CD4-positive, alpha-beta T cell (primary cell): ENCODE results near the gene SCG3. TPM values are rescaled to one million over a fixed set of nuclear protein-coding genes. Genes with fewer than 3 reads are reported as not detected.

ENCODE experiments used
- ATAC-seq: fragments of 200-7000 bp; cut with Tn5 transposase; one replicate; pipeline ENCODE4 v1.10.0; 2022; ENCODE audit warnings: mild to moderate bottlenecking; ENCODE audit not compliant: poor library complexity
- CTCF ChIA-PET: fragments of 350-600 bp; sonication (Branson Sonifier 250); formaldehyde crosslinking; loops from one replicate; lab custom pipeline; 2021; ENCODE audit warnings: antibody characterized with exemption, inconsistent platforms; lab: Charles Lee
- POLR2A ChIA-PET: fragments of 350-600 bp; sonication (Branson Sonifier 250); formaldehyde crosslinking; loops from one replicate; lab custom pipeline; 2021; ENCODE audit warnings: antibody characterized with exemption, inconsistent platforms; lab: Charles Lee
- DNase-seq, 14 experiments: peaks; one replicate each; pipeline ENCODE4 v3.0.0-alpha.2; 2013 to 2020; ENCODE audit warnings: mixed read lengths in 2 of 14
- H3K27ac ChIP-seq, 2 donors: one replicate each; pipeline versions ENCODE4 v1.5.1 to v1.7.0; 2013; ENCODE audit warnings: low read length in 2 of 2, low read depth in 1 of 2, mild to moderate bottlenecking in 1 of 2
- H3K27me3 ChIP-seq, 2 experiments: 1 replicate in 1 of 2; 2 replicates in 1 of 2; pipeline versions ENCODE4 v1.6.1 to v1.7.0; 2013; ENCODE audit warnings: low read length in 2 of 2, control low read depth in 1 of 2, mild to moderate bottlenecking in 1 of 2, moderate library complexity in 1 of 2; ENCODE audit not compliant: insufficient read depth in 2 of 2, control insufficient read depth in 1 of 2
- H3K36me3 ChIP-seq: one replicate; pipeline ENCODE4 v1.6.1; 2013; ENCODE audit warnings: low read length, control low read depth; ENCODE audit not compliant: insufficient read depth
- H3K4me1 ChIP-seq: one replicate; pipeline ENCODE4 v1.6.1; 2013; ENCODE audit warnings: low read length, control low read depth; ENCODE audit not compliant: insufficient read depth
- H3K4me3 ChIP-seq: one replicate; pipeline ENCODE4 v1.5.1; 2013; ENCODE audit warnings: mild to moderate bottlenecking, low read length, moderate library complexity
- H3K9me3 ChIP-seq, 2 experiments: 1 replicate in 1 of 2; 2 replicates in 1 of 2; pipeline versions ENCODE4 v1.6.1 to v1.7.0; 2013; ENCODE audit warnings: low read length in 2 of 2, mild to moderate bottlenecking in 2 of 2, control low read depth in 1 of 2, moderate library complexity in 1 of 2; ENCODE audit not compliant: control insufficient read depth in 1 of 2, insufficient read depth in 1 of 2
- H3K27ac Mint-ChIP-seq: one replicate; pipeline ENCODE4 v1.8.0; 2020; ENCODE audit warnings: mixed read lengths
- H3K27me3 Mint-ChIP-seq: one replicate; pipeline ENCODE4 v1.8.0; 2021; ENCODE audit warnings: mixed read lengths
- H3K36me3 Mint-ChIP-seq: one replicate; pipeline ENCODE4 v1.8.0; 2021; ENCODE audit warnings: low read depth, mixed read lengths
- H3K4me1 Mint-ChIP-seq: one replicate; pipeline ENCODE4 v1.8.0; 2021; ENCODE audit warnings: low read depth, mixed read lengths
- H3K4me3 Mint-ChIP-seq: one replicate; pipeline ENCODE4 v1.8.0; 2020; ENCODE audit warnings: mild to moderate bottlenecking, mixed read lengths
- H3K9me3 Mint-ChIP-seq: one replicate; pipeline ENCODE4 v1.8.0; 2020; ENCODE audit warnings: mixed read lengths
- intact Hi-C, 2 experiments: fragments of 100-400 bp; cut with DNase I in 1 of 2; cut with micrococcal nuclease in 1 of 2; formaldehyde crosslinking; loops; one replicate each; pipeline versions ENCODE4 v1.15.1 to v1.9.0; 2023 to 2025; cut with DNase I, micrococcal nuclease
- total RNA-seq, 174 experiments: library from RNA in 2 of 174; stranded (reverse) in 2 of 174; gene quantifications; one replicate each; pipeline ENCODE4 v1.2.3 and lab custom pipeline; 2021 to 2026
- TF ChIP-seq, protein P1 (sequence below): fragments of 200-600 bp; IDR thresholded peaks from one replicate; pipeline ENCODE4 v1.8.0; 2022; ENCODE audit warnings: antibody characterized with exemption, mild to moderate bottlenecking

SCG3 gene
- total RNA-seq, 2 experiments from 2014 or later, result not detected

DNA sequence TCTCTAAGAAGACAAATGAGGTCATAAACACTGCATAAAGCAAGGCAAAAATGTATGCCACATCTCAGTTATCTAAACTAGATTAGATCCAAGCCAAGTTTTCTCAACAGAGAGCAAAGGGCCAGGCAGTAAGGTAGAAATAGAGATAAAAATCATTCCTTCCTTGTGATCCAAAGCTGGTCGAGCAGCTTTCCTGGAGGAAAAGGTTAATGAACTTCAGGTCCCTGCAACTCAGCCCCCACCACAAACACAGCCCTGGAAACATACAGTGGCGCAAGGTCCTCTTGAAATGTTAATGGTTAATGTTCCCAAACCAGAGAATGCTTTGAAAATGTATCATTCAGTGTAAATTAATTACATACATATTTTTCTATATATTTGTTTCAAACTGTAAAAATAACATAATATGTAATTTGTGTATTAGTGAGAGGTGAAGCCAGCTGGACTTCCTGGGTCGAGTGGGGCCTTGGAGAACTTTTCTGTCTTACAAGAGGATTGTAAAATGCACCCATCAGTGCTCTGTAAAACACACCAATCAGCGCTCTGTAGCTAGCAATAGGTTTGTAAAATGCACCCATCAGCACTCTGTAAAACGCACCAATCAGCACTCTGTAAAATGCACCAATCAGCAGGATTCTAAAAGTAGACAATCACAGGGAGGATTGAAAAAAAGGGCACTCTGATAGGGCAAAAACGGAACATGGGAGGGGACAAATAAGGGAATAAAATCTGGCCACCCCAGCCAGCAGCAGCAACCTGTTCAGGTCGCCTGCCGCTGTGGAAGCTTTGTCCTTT, 39.1 kb downstream of the SCG3 start:
- POLR2A ChIA-PET, result no interaction called here
- no peak overlapping the region for H3K27ac ChIP-seq

DNA sequence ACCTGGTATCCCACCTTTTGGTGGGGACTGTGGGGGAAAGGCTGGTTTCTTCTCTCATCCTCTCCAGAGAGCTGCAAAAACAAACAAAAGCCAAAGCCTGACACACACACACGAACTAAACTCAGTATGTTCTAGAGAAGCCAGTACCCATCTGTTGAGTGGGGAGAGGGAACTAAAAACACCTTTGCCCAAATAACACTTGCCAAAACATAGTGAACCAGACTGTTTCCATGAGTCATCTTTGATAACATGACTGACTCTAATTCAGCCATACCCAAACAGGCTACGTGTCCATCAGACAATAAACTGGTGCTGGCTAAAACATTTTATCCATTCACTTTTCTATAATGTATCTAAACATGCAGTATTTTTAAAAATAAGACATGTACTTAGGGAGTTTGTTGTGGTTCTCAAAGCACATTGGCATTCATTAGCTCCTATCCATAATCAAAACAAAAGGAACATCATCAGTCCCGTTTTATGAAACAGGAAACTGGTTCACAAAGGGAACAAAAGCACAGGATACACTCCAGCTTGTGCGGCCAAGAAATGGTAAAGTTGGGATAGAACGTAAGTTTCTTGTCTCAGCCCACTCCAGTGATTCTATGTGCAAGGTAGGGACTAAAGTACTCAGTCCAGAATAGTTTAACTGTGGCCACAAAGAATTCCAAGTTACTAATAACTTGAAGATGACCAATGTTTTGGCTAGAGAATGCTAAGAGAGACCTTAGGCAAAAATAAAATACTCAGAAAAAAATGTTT, 40.1 kb downstream of the SCG3 start:
- H3K27ac Mint-ChIP-seq, result peak overlapping the region; percentile 13
- POLR2A ChIA-PET, result no interaction called here
- peaks cover 53% of the 10 kb centered on the region for H3K36me3 Mint-ChIP-seq

More for the DNA sequence above, 39.1 kb downstream of the SCG3 start:
- H3K4me1 Mint-ChIP-seq, result peaks cover 21% of the 10 kb centered on the region
- TF ChIP-seq, protein P1, sequence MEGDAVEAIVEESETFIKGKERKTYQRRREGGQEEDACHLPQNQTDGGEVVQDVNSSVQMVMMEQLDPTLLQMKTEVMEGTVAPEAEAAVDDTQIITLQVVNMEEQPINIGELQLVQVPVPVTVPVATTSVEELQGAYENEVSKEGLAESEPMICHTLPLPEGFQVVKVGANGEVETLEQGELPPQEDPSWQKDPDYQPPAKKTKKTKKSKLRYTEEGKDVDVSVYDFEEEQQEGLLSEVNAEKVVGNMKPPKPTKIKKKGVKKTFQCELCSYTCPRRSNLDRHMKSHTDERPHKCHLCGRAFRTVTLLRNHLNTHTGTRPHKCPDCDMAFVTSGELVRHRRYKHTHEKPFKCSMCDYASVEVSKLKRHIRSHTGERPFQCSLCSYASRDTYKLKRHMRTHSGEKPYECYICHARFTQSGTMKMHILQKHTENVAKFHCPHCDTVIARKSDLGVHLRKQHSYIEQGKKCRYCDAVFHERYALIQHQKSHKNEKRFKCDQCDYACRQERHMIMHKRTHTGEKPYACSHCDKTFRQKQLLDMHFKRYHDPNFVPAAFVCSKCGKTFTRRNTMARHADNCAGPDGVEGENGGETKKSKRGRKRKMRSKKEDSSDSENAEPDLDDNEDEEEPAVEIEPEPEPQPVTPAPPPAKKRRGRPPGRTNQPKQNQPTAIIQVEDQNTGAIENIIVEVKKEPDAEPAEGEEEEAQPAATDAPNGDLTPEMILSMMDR, result no peak
- Histone ChIP-seq H3K36me3 (peaks cover 34% of the 10 kb centered on the region), H3K4me1 (no peaks in the 10 kb centered on the region), H3K4me3 (no peak overlapping the region), H3K27me3 (no peaks in the 10 kb centered on the region), H3K9me3 (no peaks in the 10 kb centered on the region)
- H3K27ac Mint-ChIP-seq, result no peak overlapping the region
- H3K9me3 Mint-ChIP-seq, result no peaks in the 10 kb centered on the region
- H3K36me3 Mint-ChIP-seq, result peaks cover 48% of the 10 kb centered on the region
- DNase-seq (no peak), ATAC-seq (no peak)
- H3K27me3 Mint-ChIP-seq, result no peaks in the 10 kb centered on the region
- no peak overlapping the region for H3K4me3 Mint-ChIP-seq
- intact Hi-C loops, result no loop called here
- CTCF ChIA-PET, result interaction anchor here (0.9 to 2.7 kb wide), 3 partner anchors 56 to 70 kb away, joined by 4 to 9 read pairs (median 6); no protein-coding TSS in a partner anchor

GRCh38 chr15:51724199-51724598, 42.9 kb downstream of the SCG3 start:
- intact Hi-C loops, result no loop called here
- Mint-ChIP-seq H3K9me3 (no peaks in the 10 kb centered on the region), H3K27ac (peak overlapping the region; percentile 62), H3K27me3 (no peaks in the 10 kb centered on the region), H3K4me1 (peaks cover 47% of the 10 kb centered on the region), H3K36me3 (peaks cover 58% of the 10 kb centered on the region), H3K4me3 (no peak overlapping the region)
- H3K4me3 ChIP-seq, result no peak overlapping the region
- peaks cover 34% of the 10 kb centered on the region for H3K36me3 ChIP-seq
- ChIA-PET POLR2A (interaction anchor here (1.0 kb wide), 1 partner anchor 13 kb away, joined by 3 read pairs; no protein-coding TSS in a partner anchor), CTCF (no interaction called here)
- no peak overlapping the region for H3K27ac ChIP-seq
- TF ChIP-seq, protein P1, result no peak
- DNase-seq, result no peak
- H3K4me1 ChIP-seq, result peaks cover 19% of the 10 kb centered on the region
- no peaks in the 10 kb centered on the region for H3K27me3 ChIP-seq
- ATAC-seq, result no peak
- no peaks in the 10 kb centered on the region for H3K9me3 ChIP-seq

More for the DNA sequence above, 40.1 kb downstream of the SCG3 start:
- Histone ChIP-seq H3K9me3 (no peaks in the 10 kb centered on the region), H3K27ac (no peak overlapping the region), H3K4me3 (no peak overlapping the region), H3K36me3 (peaks cover 34% of the 10 kb centered on the region), H3K4me1 (peaks cover 2% of the 10 kb centered on the region), H3K27me3 (no peaks in the 10 kb centered on the region)
- CTCF ChIA-PET, result interaction anchor here (2.7 kb wide), 1 partner anchor 55 kb away, joined by 9 read pairs; no protein-coding TSS in a partner anchor
- DNase-seq (no peak), ATAC-seq (no peak)
- Mint-ChIP-seq H3K9me3 (no peaks in the 10 kb centered on the region), H3K4me3 (no peak overlapping the region), H3K27me3 (no peaks in the 10 kb centered on the region), H3K4me1 (peaks cover 31% of the 10 kb centered on the region)
- TF ChIP-seq, protein P1, result no peak
- intact Hi-C loops, result no loop called here
